ENCODE data around the gene SLC49A4. TPM values are rescaled to one million over a fixed set of nuclear protein-coding genes. Genes with fewer than 3 reads are reported as not detected.

The SLC49A4 gene
- total RNA-seq, 1 experiment from 2014 or later: 11.3 TPM

DNA sequence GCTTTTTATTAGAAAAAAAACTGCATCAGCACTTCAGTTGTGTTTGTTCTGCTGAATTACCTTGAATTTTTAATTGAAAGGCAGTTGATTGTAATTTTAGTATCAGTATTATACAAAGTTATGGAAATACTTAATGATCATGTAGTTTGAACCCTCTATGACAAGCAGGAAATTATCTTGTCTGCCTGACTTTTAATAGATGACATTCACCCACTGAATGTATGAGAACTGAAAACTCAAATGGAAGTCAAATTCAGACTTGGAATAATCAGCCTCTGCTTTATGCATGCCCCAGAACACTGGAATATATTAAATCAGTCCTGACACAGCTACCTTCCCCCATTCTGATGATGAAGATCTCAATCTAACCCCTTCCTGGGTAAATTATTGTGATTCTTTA, 73.5 kb downstream of the SLC49A4 start (continued):
- TF ChIP-seq, protein P1, sequence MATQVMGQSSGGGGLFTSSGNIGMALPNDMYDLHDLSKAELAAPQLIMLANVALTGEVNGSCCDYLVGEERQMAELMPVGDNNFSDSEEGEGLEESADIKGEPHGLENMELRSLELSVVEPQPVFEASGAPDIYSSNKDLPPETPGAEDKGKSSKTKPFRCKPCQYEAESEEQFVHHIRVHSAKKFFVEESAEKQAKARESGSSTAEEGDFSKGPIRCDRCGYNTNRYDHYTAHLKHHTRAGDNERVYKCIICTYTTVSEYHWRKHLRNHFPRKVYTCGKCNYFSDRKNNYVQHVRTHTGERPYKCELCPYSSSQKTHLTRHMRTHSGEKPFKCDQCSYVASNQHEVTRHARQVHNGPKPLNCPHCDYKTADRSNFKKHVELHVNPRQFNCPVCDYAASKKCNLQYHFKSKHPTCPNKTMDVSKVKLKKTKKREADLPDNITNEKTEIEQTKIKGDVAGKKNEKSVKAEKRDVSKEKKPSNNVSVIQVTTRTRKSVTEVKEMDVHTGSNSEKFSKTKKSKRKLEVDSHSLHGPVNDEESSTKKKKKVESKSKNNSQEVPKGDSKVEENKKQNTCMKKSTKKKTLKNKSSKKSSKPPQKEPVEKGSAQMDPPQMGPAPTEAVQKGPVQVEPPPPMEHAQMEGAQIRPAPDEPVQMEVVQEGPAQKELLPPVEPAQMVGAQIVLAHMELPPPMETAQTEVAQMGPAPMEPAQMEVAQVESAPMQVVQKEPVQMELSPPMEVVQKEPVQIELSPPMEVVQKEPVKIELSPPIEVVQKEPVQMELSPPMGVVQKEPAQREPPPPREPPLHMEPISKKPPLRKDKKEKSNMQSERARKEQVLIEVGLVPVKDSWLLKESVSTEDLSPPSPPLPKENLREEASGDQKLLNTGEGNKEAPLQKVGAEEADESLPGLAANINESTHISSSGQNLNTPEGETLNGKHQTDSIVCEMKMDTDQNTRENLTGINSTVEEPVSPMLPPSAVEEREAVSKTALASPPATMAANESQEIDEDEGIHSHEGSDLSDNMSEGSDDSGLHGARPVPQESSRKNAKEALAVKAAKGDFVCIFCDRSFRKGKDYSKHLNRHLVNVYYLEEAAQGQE (IDR thresholded peaks at IDR 0.05; ENCODE audit: low read depth): no peak
- TF ChIP-seq, protein P2, sequence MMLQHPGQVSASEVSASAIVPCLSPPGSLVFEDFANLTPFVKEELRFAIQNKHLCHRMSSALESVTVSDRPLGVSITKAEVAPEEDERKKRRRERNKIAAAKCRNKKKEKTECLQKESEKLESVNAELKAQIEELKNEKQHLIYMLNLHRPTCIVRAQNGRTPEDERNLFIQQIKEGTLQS (IDR thresholded peaks at IDR 0.05): no peak

DNA sequence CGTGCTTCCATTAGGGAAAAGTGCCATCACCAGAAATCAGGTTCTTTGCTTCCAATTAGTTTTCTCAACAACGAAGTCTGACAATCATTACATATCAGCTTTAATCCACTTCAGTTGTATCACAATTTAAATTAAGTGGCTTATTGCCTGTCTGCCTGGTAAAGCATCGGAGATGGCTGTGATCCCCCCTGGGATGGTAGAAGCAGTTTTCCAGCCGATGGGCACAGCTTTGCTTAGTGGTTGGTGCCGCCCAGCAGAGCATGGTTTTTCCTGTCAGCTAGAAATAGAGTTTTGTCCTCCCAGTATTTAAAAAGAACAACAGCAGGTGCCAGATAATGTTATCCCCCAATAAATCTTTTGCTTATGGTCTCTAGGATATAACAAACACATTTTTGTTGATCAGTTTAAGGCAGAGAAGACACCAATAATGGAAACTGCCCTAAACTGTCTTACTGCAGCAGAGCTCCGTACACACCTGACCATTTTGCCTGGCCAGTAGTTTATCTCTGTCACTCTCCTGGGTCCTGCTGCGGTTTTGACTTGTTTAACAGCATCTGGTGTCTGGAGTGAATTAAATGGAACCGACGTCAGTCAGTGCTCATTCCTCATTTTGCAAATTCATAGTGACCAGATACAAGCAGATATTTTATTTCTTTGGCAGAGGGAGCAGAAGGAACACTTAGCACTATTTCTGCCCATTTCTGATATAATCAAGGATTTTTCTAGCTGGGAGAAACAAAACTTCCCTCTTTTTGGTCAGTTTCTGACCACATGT, 79.1 kb downstream of the SLC49A4 start:
- no peak overlapping the region for H3K9ac ChIP-seq (ENCODE audit: low read length)
- DNase-seq (ENCODE audit: low read depth, low spot score): no peak
- H3K27me3 ChIP-seq (ENCODE audit: insufficient read depth, low read length): no peaks in the 10 kb centered on the region
- no peaks in the 10 kb centered on the region for H3K36me3 ChIP-seq (ENCODE audit: control insufficient read depth in 1 of 2, insufficient read depth in 2 of 2, low read length in 2 of 2)
- no peak for ATAC-seq
- no peaks in the 10 kb centered on the region for H3K9me2 ChIP-seq (ENCODE audit: insufficient read depth)
- POLR2A ChIA-PET: no interaction called here
- no peak overlapping the region for H3K27ac ChIP-seq (ENCODE audit: low read depth, low read length)
- no peaks in the 10 kb centered on the region for H4K20me1 ChIP-seq (ENCODE audit: insufficient read depth)
- no TSS peak for BruUV-seq (replicated peaks)
- CTCF ChIA-PET: no interaction called here
- RAD21 ChIA-PET (ENCODE audit: low non-redundant PET in 1 of 2, low total read pairs in 2 of 2, uncharacterized antibody in 2 of 2, unreplicated experiment in 2 of 2): no interaction called here
- no peaks in the 10 kb centered on the region for H3K79me2 ChIP-seq (ENCODE audit: insufficient read depth, low read length)
- no peak overlapping the region for H2AFZ ChIP-seq (ENCODE audit: low read depth, low read length, poor library complexity, severe bottlenecking)
- no peaks in the 10 kb centered on the region for H3K4me1 ChIP-seq (ENCODE audit: control insufficient read depth in 1 of 2, insufficient read depth in 2 of 2, low read length in 2 of 2)
- TF ChIP-seq EGR1 (IDR thresholded peaks at IDR 0.05; ENCODE audit: low read depth) (no peak), CBX3 (IDR thresholded peaks at IDR 0.05; ENCODE audit: low read depth) (no peak), SRF (IDR thresholded peaks at IDR 0.05; ENCODE audit: low read depth) (no peak), ZNF274 (IDR thresholded peaks at IDR 0.05; ENCODE audit: low read depth, low read length) (no peak), YY1 (IDR thresholded peaks at IDR 0.05; ENCODE audit: extremely low read depth, insufficient replicate concordance, low read depth, low read length) (no peak)
- TF ChIP-seq, protein P3, sequence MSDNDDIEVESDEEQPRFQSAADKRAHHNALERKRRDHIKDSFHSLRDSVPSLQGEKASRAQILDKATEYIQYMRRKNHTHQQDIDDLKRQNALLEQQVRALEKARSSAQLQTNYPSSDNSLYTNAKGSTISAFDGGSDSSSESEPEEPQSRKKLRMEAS (IDR thresholded peaks at IDR 0.05): no peak
- TF ChIP-seq, protein P4, sequence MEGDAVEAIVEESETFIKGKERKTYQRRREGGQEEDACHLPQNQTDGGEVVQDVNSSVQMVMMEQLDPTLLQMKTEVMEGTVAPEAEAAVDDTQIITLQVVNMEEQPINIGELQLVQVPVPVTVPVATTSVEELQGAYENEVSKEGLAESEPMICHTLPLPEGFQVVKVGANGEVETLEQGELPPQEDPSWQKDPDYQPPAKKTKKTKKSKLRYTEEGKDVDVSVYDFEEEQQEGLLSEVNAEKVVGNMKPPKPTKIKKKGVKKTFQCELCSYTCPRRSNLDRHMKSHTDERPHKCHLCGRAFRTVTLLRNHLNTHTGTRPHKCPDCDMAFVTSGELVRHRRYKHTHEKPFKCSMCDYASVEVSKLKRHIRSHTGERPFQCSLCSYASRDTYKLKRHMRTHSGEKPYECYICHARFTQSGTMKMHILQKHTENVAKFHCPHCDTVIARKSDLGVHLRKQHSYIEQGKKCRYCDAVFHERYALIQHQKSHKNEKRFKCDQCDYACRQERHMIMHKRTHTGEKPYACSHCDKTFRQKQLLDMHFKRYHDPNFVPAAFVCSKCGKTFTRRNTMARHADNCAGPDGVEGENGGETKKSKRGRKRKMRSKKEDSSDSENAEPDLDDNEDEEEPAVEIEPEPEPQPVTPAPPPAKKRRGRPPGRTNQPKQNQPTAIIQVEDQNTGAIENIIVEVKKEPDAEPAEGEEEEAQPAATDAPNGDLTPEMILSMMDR (IDR thresholded peaks at IDR 0.05 in 2 of 3, conservative IDR thresholded peaks at IDR 0.05 in 1 of 3; ENCODE audit: borderline replicate concordance in 1 of 3, insufficient read depth in 1 of 3, low read depth in 2 of 3, low read length in 2 of 3): no peak
- H3K4me3 ChIP-seq (replicated peaks in 1 of 2; ENCODE audit: low read depth in 1 of 2, low read length in 2 of 2): no peak overlapping the region
- H3K9me3 ChIP-seq (ENCODE audit: control insufficient read depth in 1 of 2, insufficient read depth in 1 of 2, low read depth in 1 of 2, low read length in 2 of 2): no peaks in the 10 kb centered on the region
- H3K4me2 ChIP-seq (ENCODE audit: low read length): no peak overlapping the region
- intact Hi-C loops (cut with micrococcal nuclease): no loop called here
